ENCODE measurements around the gene RALBP1. TPM values are rescaled to one million over a fixed set of nuclear protein-coding genes. Genes with fewer than 3 reads are reported as not detected.

Gene RALBP1
- polyA plus RNA-seq, 1 donor from 2014 or later = 30.0 TPM

DNA sequence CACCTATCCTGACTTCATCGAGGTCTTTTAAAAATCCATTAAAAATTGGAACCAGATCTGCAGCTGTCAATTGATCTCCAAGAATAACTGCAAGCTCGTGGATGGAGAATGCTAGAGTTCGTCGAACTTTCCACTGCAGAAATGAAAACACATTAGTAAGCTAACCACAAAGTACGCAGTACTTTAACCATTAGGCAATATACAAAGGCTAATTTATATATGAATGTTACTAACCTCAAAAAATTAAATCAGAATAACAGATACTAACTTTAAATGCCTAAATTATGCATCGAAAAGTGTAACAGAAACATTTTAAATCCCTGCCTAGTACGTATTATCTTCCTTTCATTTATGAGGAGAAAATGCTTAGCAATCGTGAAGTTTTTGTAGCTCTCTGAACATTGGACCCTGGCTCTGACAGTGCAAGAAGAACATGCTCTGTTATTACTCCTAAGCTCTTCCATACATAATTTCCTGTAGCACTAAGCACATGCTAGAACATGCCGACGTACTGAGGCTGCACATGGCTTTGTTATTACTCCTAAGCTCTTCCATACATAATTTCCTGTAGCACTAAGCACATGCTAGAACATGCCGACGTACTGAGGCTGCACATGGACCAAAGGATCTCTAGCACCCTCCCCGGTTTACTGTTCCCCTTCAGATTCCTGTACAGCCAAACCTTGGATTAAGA lies 82.1 kb downstream of the RALBP1 start:
- Histone ChIP-seq H3K36me3 (ENCODE audit: insufficient read depth, low read length) (peaks cover 14% of the 10 kb centered on the region), H3K27ac (ENCODE audit: low read length) (no peak overlapping the region)

GRCh38 chr18:9558387-9559064 lies 83.2 kb downstream of the RALBP1 start:
- Histone ChIP-seq H3K27me3 (ENCODE audit: insufficient read depth, low read depth, low read length) (no peaks in the 10 kb centered on the region), H3K79me2 (replicated peaks; ENCODE audit: insufficient read depth, low read length) (no peaks in the 10 kb centered on the region), H2AFZ (ENCODE audit: low read depth, low read length) (no peak overlapping the region), H3K4me3 (ENCODE audit: low read length) (no peak overlapping the region), H3K27ac (ENCODE audit: low read length) (no peak overlapping the region), H3K36me3 (ENCODE audit: insufficient read depth, low read length) (peaks cover 7% of the 10 kb centered on the region), H3F3A (ENCODE audit: insufficient read depth, low read length, poor library complexity, severe bottlenecking) (no peaks in the 10 kb centered on the region), H3K9me3 (ENCODE audit: low read length) (no peaks in the 10 kb centered on the region), H3K9ac (ENCODE audit: low read length) (no peak overlapping the region), H3K9me2 (ENCODE audit: insufficient read depth, low read length) (no peaks in the 10 kb centered on the region), H4K20me1 (ENCODE audit: insufficient read depth) (no peaks in the 10 kb centered on the region), H3K4me2 (ENCODE audit: low read length) (no peak overlapping the region)
- TF ChIP-seq EP300 (conservative IDR thresholded peaks at IDR 0.05; ENCODE audit: poor library complexity, severe bottlenecking) (no peak), SMC3 (conservative IDR thresholded peaks at IDR 0.05; ENCODE audit: poor library complexity) (no peak), POLR2AphosphoS5 (IDR thresholded peaks at IDR 0.05) (no peak), TAF1 (IDR thresholded peaks at IDR 0.05; ENCODE audit: low read depth) (no peak), EZH2 (IDR thresholded peaks at IDR 0.05; ENCODE audit: borderline replicate concordance, insufficient read depth, low read length, poor library complexity, severe bottlenecking) (no peak), CTCF (IDR thresholded peaks at IDR 0.05; ENCODE audit: poor library complexity, severe bottlenecking) (no peak), RAD21 (conservative IDR thresholded peaks at IDR 0.05) (no peak), MXI1 (conservative IDR thresholded peaks at IDR 0.05; ENCODE audit: poor library complexity, severe bottlenecking) (no peak)

More for the DNA sequence above, 82.1 kb downstream of the RALBP1 start:
- H3K9me2 ChIP-seq (ENCODE audit: insufficient read depth, low read length) = no peaks in the 10 kb centered on the region
- TF ChIP-seq, protein P1, sequence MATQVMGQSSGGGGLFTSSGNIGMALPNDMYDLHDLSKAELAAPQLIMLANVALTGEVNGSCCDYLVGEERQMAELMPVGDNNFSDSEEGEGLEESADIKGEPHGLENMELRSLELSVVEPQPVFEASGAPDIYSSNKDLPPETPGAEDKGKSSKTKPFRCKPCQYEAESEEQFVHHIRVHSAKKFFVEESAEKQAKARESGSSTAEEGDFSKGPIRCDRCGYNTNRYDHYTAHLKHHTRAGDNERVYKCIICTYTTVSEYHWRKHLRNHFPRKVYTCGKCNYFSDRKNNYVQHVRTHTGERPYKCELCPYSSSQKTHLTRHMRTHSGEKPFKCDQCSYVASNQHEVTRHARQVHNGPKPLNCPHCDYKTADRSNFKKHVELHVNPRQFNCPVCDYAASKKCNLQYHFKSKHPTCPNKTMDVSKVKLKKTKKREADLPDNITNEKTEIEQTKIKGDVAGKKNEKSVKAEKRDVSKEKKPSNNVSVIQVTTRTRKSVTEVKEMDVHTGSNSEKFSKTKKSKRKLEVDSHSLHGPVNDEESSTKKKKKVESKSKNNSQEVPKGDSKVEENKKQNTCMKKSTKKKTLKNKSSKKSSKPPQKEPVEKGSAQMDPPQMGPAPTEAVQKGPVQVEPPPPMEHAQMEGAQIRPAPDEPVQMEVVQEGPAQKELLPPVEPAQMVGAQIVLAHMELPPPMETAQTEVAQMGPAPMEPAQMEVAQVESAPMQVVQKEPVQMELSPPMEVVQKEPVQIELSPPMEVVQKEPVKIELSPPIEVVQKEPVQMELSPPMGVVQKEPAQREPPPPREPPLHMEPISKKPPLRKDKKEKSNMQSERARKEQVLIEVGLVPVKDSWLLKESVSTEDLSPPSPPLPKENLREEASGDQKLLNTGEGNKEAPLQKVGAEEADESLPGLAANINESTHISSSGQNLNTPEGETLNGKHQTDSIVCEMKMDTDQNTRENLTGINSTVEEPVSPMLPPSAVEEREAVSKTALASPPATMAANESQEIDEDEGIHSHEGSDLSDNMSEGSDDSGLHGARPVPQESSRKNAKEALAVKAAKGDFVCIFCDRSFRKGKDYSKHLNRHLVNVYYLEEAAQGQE (IDR thresholded peaks at IDR 0.05; ENCODE audit: borderline replicate concordance) = no peak
- TF ChIP-seq POLR2AphosphoS5 (IDR thresholded peaks at IDR 0.05) = no peak
- no peak for TF ChIP-seq RAD21 (conservative IDR thresholded peaks at IDR 0.05)
- no peak for TF ChIP-seq SMC3 (conservative IDR thresholded peaks at IDR 0.05; ENCODE audit: poor library complexity)
- no peak for TF ChIP-seq EZH2 (IDR thresholded peaks at IDR 0.05; ENCODE audit: borderline replicate concordance, insufficient read depth, low read length, poor library complexity, severe bottlenecking)
- TF ChIP-seq EP300 (conservative IDR thresholded peaks at IDR 0.05; ENCODE audit: poor library complexity, severe bottlenecking) = no peak
- no peak for TF ChIP-seq TAF1 (IDR thresholded peaks at IDR 0.05; ENCODE audit: low read depth)
- TF ChIP-seq CTCF (IDR thresholded peaks at IDR 0.05; ENCODE audit: poor library complexity, severe bottlenecking) = no peak
- no peak for TF ChIP-seq MXI1 (conservative IDR thresholded peaks at IDR 0.05; ENCODE audit: poor library complexity, severe bottlenecking)
- no peaks in the 10 kb centered on the region for H3K27me3 ChIP-seq (ENCODE audit: insufficient read depth, low read depth, low read length)
- H2AFZ ChIP-seq (ENCODE audit: low read depth, low read length) = no peak overlapping the region
- no peaks in the 10 kb centered on the region for H3F3A ChIP-seq (ENCODE audit: insufficient read depth, low read length, poor library complexity, severe bottlenecking)
- peaks cover 3% of the 10 kb centered on the region for H3K9me3 ChIP-seq (ENCODE audit: low read length)
- H3K4me2 ChIP-seq (ENCODE audit: low read length) = no peak overlapping the region
- H4K20me1 ChIP-seq (ENCODE audit: insufficient read depth) = no peaks in the 10 kb centered on the region
- H3K9ac ChIP-seq (ENCODE audit: low read length) = no peak overlapping the region
- H3K79me2 ChIP-seq (replicated peaks; ENCODE audit: insufficient read depth, low read length) = no peaks in the 10 kb centered on the region
- H3K4me3 ChIP-seq (ENCODE audit: low read length) = no peak overlapping the region
